ENCODE results near the gene PON3. TPM values are rescaled to one million over a fixed set of nuclear protein-coding genes. Genes with fewer than 3 reads are reported as not detected.

The PON3 gene
- total and polyA plus RNA-seq, 2 of the 13 experiments (the other 11 are each of a cell fraction or from before 2014, with no cell fraction given), result 23.6 to 37.8 TPM

GRCh38 chr7:95396136-95397032 lies at the start of gene PON3 (continued):
- TF ChIP-seq ZSCAN5A (CRISPR knock-in tag; IDR thresholded peaks at IDR 0.05; ENCODE audit: borderline replicate concordance) (peak; percentile 18; the same call in 1 of the 2 replicates), TARDBP (CRISPR knock-in tag; IDR thresholded peaks at IDR 0.05) (0 out of 2 replicates have a peak, but pooled peaks have one; percentile 38), ZNF530 (CRISPR knock-in tag; IDR thresholded peaks at IDR 0.05; ENCODE audit: low read depth) (no peak), ZNF687 (CRISPR knock-in tag; IDR thresholded peaks at IDR 0.05) (peak; percentile 97), ZNF576 (CRISPR knock-in tag; IDR thresholded peaks at IDR 0.05) (0 out of 2 replicates have a peak, but pooled peaks have one; percentile 59), PRMT3 (CRISPR knock-in tag; IDR thresholded peaks at IDR 0.05; ENCODE audit: borderline replicate concordance, low read depth) (no peak), RFXAP (CRISPR knock-in tag; IDR thresholded peaks at IDR 0.05; ENCODE audit: borderline replicate concordance) (peak; percentile 87; the same call in 1 of the 2 replicates), ZNF275 (CRISPR knock-in tag; IDR thresholded peaks at IDR 0.05; ENCODE audit: borderline replicate concordance) (no peak), ZNF460 (CRISPR knock-in tag; IDR thresholded peaks at IDR 0.05; ENCODE audit: borderline replicate concordance) (peak; percentile 38; the same call in 1 of the 2 replicates), MZF1 (CRISPR knock-in tag; IDR thresholded peaks at IDR 0.05; ENCODE audit: borderline replicate concordance) (no peak)

Data from HepG2 (cell line).